Suprapubic skin (tissue), 4 donors: ENCODE data around the gene CLEC16A.

Experiments
- CTCF ChIP-seq, 2 donors: fragments of 200-600 bp in 1 of 2; fragments of 450-650 bp in 1 of 2; sonication (generic) in 1 of 2; IDR thresholded peaks; one replicate each; pipeline ENCODE4 v1.5.1; 2016 to 2019; ENCODE audit warnings: antibody characterized with exemption in 2 of 2, mild to moderate bottlenecking in 1 of 2, moderate library complexity in 1 of 2
- EP300 ChIP-seq: sonication (generic); formaldehyde crosslinking; IDR thresholded peaks from one replicate; pipeline ENCODE4 v1.6.1; 2017; ENCODE audit warnings: antibody characterized with exemption
- POLR2A ChIP-seq, 2 donors: fragments of 450-650 bp; IDR thresholded peaks; one replicate each; pipeline ENCODE4 v1.6.1; 2017; ENCODE audit warnings: antibody characterized with exemption in 2 of 2, mild to moderate bottlenecking in 2 of 2, moderate library complexity in 2 of 2
- POLR2AphosphoS5 ChIP-seq, 3 donors: sonication (generic); formaldehyde crosslinking; IDR thresholded peaks; one replicate each; pipeline ENCODE4 v1.6.1; 2017; ENCODE audit warnings: antibody characterized with exemption in 3 of 3

GRCh38 chr16:10987361-10988163 lies 43.2 kb downstream of the CLEC16A start:
- TF ChIP-seq POLR2A (IDR thresholded peaks at IDR 0.05) (no peak), CTCF (IDR thresholded peaks at IDR 0.05) (no peak), EP300 (no peak), POLR2AphosphoS5 (IDR thresholded peaks at IDR 0.05) (no peak)
